ENCODE data around the gene TCFL5.

DNA sequence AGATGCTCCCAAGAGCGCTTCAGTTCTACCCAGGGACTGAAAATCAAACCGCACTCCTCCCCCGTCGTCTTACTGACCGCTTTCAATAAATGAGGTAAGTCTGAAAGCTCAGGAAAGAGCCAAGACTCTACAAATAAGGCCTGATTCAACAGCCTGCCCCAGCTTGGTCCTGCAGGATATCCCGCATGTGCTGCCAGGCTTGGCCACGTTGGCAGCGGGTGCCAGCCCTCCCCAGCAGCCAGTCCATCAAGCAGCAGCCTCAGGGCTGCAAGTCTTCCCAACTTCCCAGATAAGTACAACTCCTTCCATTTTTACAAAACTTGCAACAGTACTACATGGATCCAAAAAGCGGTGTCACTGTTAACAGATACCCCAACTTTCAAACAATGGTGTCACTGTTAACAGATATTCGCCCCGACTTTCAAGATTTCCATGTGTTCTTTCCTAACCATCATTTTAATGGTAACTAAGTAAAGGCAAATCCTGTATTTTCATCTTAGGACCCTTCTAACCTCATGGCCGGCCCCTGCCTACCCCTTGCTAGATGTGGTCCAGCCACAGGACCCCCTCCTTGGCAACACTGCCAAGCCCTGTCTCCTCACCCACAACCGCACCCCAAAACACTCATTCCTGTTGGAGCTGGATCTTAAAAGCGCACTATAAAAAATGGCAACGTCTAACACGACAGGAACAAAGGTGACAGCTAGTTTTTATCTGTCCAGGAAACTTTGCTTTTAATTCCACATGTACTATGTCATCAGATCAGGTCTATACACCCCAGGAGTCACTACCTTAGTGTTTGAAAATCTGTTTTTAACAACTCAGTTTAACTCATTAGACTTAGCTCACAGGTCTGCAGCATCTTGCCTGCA is 36.7 kb upstream of the TCFL5 start:
- TF ChIP-seq CTCF (IDR thresholded peaks at IDR 0.05), result no peak
- peak in 1 of 2 donors; percentile 14 for TF ChIP-seq POLR2AphosphoS5 (IDR thresholded peaks at IDR 0.05; ENCODE audit: insufficient read depth in 1 of 2, low read depth in 1 of 2)
- no peak for TF ChIP-seq POLR2A (IDR thresholded peaks at IDR 0.05)

All from vagina (tissue), 2 donors.